ENCODE measurements around the gene UBAC1.

- TF ChIP-seq POLR2AphosphoS5 (IDR thresholded peaks at IDR 0.05; ENCODE audit: low read depth, low read length) (no peak), REST (IDR thresholded peaks at IDR 0.05; ENCODE audit: insufficient read depth in 1 of 2, low read depth in 2 of 2, low read length in 2 of 2) (no peak), SIN3A (IDR thresholded peaks at IDR 0.05; ENCODE audit: borderline replicate concordance, insufficient read depth, low read length) (no peak)
Measured at GRCh38 chr9:135949501-135950134, 11.6 kb downstream of the UBAC1 start.

All from PFSK-1 (cell line).